SU-DHL-6 (cell line): ENCODE data around the gene PC.
A peak's percentile ranks its signal among the peaks of the same experiment; 100 is the strongest.

Source experiments
- H2AFZ ChIP-seq: fragments of 200-600 bp; sonication (generic); 2 replicates; pipeline ENCODE4 v1.6.1; 2014; ENCODE audit warnings: low read depth, mild to moderate bottlenecking, moderate library complexity, mixed read lengths, antibody characterized with exemption, low read length; ENCODE audit not compliant: severe bottlenecking
- H3F3A ChIP-seq: fragments of 200-600 bp; shearing (Covaris generic); 2 replicates; pipeline ENCODE4 v1.6.0; 2016; ENCODE audit warnings: antibody characterized with exemption, mild to moderate bottlenecking; ENCODE audit not compliant: insufficient read depth
- H3K27ac ChIP-seq: fragments of 200-600 bp; sonication (generic); 2 replicates; pipeline ENCODE4 v1.5.1; 2016; ENCODE audit warnings: low read depth, mild to moderate bottlenecking, low read length, moderate library complexity, mixed read lengths
- H3K27me3 ChIP-seq: fragments of 200-600 bp; sonication (generic), shearing (Covaris generic); 2 replicates; pipeline ENCODE4 v1.6.0; 2014; ENCODE audit warnings: mild to moderate bottlenecking, low read length
- H3K36me3 ChIP-seq: fragments of 200-600 bp; sonication (generic); 2 replicates; pipeline ENCODE4 v1.6.1; 2014; ENCODE audit warnings: mild to moderate bottlenecking, low read length, mixed read lengths
- H3K4me2 ChIP-seq: fragments of 300-600, 200-600 bp; shearing (Covaris generic), sonication (generic); 2 replicates; pipeline ENCODE4 v1.6.0; 2014; ENCODE audit warnings: low read length, low read depth, mild to moderate bottlenecking; ENCODE audit not compliant: poor library complexity, severe bottlenecking
- H3K4me3 ChIP-seq: fragments of 200-600 bp; sonication (generic); 2 replicates; pipeline ENCODE4 v1.5.1; 2014; ENCODE audit warnings: antibody characterized with exemption, low read length, mild to moderate bottlenecking, mixed read lengths; ENCODE audit not compliant: insufficient read depth, poor library complexity, severe bottlenecking
- H3K79me2 ChIP-seq: fragments of 200-600 bp; sonication (generic); 2 replicates; pipeline ENCODE4 v1.6.1; 2014; ENCODE audit warnings: mild to moderate bottlenecking, low read length, moderate library complexity; ENCODE audit not compliant: insufficient read depth
- H3K9ac ChIP-seq: fragments of 200-600 bp; sonication (generic); 2 replicates; pipeline ENCODE4 v1.7.0; 2014; ENCODE audit warnings: mild to moderate bottlenecking, low read length
- H3K9me2 ChIP-seq: fragments of 200-600 bp; sonication (generic); replicated peaks from 2 replicates; pipeline ENCODE4 v1.6.1; 2014; ENCODE audit warnings: low read length; ENCODE audit not compliant: insufficient read depth
- H3K9me3 ChIP-seq: fragments of 200-600 bp; sonication (generic); 2 replicates; pipeline ENCODE4 v1.6.1; 2014; ENCODE audit warnings: low read length, mixed read lengths; ENCODE audit not compliant: insufficient read depth
- H4K20me1 ChIP-seq: fragments of 200-600 bp; sonication (generic); 2 replicates; pipeline ENCODE4 v1.6.1; 2014; ENCODE audit warnings: low read depth, mild to moderate bottlenecking, antibody characterized with exemption, low read length, moderate library complexity, mixed read lengths
- CTCF ChIP-seq: fragments of 200-600 bp; sonication (generic); IDR thresholded peaks from one replicate; pipeline ENCODE4 v1.5.1; 2017; ENCODE audit warnings: antibody characterized with exemption, mild to moderate bottlenecking, low read length, moderate library complexity; ENCODE audit not compliant: insufficient read depth, poor library complexity, severe bottlenecking
- EZH2phosphoT487 ChIP-seq: fragments of 200-600 bp; sonication (generic), shearing (Covaris generic); conservative IDR thresholded peaks from 2 replicates; pipeline ENCODE4 v1.6.1; 2018; ENCODE audit warnings: mild to moderate bottlenecking, antibody characterized with exemption, low read length, moderate library complexity, mixed read lengths

PC gene

GRCh38 chr11:66857234-66857926 is 100.8 kb downstream of the PC start:
- Histone ChIP-seq H3K36me3 (no peaks in the 10 kb centered on the region), H3F3A (peaks cover 9% of the 10 kb centered on the region; the same call in 1 of the 2 replicates), H3K4me3 (peak overlapping the region; percentile 98), H2AFZ (peak overlapping the region; percentile 57), H4K20me1 (no peaks in the 10 kb centered on the region), H3K4me2 (peak overlapping the region; percentile 88), H3K27ac (no peak overlapping the region), H3K27me3 (no peaks in the 10 kb centered on the region), H3K9ac (peak overlapping the region; percentile 77), H3K9me3 (no peaks in the 10 kb centered on the region), H3K9me2 (no peaks in the 10 kb centered on the region), H3K79me2 (no peaks in the 10 kb centered on the region)
- no peak for TF ChIP-seq EZH2phosphoT487

DNA sequence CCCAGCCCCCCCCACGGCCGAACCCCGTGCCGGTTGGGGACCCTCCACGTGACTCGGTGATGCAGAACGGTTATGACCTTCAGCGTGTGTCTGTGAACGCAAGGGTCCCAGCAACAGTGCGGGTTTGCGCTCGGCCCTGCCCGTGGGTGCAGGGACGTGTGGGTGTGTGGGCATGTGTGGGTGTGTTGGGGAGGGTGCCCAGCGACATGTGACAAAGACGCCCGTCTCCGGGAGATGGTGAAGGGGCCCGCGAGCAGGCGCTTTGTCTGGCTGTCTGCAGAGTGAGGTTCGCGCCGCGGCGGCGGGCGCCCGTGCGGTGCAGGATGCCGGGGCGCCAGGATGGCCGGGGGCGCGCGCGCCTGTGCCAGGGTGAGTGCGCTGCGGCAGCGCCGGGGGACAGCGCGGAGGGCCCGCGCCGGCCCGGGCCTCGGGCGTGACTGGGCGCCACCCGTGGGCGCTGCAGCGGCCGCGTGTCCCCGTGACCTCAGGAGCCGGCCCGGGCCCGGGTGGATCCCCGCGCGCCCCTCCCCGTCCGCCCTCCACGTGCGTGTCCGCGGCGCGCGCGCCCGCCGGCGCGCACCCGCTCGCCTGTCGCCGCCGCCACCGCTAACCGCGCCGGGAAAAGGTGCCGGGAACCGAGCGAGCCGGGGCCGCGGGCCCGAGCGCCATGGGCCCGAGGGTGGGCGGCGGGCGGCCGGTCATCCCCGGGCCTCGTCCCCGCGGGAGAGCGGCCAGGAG is 101.5 kb downstream of the PC start, which contains the start of gene LRFN4:
Gene LRFN4 (plus strand): TSS at position 569 of the 738 bp plus-strand sequence. CDS start 681 bp downstream, outside the sequence.
- H4K20me1 ChIP-seq: no peaks in the 10 kb centered on the region
- peak within 1 kb of the TSS; percentile 77 for H3K9ac ChIP-seq
- H3K27me3 ChIP-seq: no peaks in the 10 kb centered on the region
- H3K79me2 ChIP-seq: no peaks in the 10 kb centered on the region
- peak within 1 kb of the TSS; percentile 91 for H2AFZ ChIP-seq
- H3K9me3 ChIP-seq: no peaks in the 10 kb centered on the region
- H3K4me2 ChIP-seq: peak within 1 kb of the TSS; percentile 88
- no peaks in the 10 kb centered on the region for H3K36me3 ChIP-seq
- TF ChIP-seq CTCF: no peak
- TF ChIP-seq EZH2phosphoT487: no peak
- H3K27ac ChIP-seq: peak within 1 kb of the TSS; percentile 51
- peak within 1 kb of the TSS; percentile 98 for H3K4me3 ChIP-seq
- peaks cover 9% of the 10 kb centered on the region; the same call in 1 of the 2 replicates for H3F3A ChIP-seq
- no peaks in the 10 kb centered on the region for H3K9me2 ChIP-seq

- Histone ChIP-seq H2AFZ (peak overlapping the region; percentile 91), H3K9me3 (no peaks in the 10 kb centered on the region), H4K20me1 (no peaks in the 10 kb centered on the region), H3K9me2 (no peaks in the 10 kb centered on the region), H3K27me3 (no peaks in the 10 kb centered on the region), H3K4me3 (peak overlapping the region; percentile 98), H3K4me2 (peak overlapping the region; percentile 88), H3K9ac (peak overlapping the region; percentile 77), H3F3A (peaks cover 9% of the 10 kb centered on the region; the same call in 1 of the 2 replicates), H3K27ac (peak overlapping the region; percentile 51), H3K36me3 (no peaks in the 10 kb centered on the region), H3K79me2 (no peaks in the 10 kb centered on the region)
- TF ChIP-seq EZH2phosphoT487 (no peak), CTCF (no peak)
Measured at GRCh38 chr11:66855574-66856495, 102.3 kb downstream of the PC start.
